HEK293T (cell line): Measurements from ENCODE around the gene MAMLD1.

ENCODE experiments used
- ARNT ChIP-seq: fragments of 450-650 bp; IDR thresholded peaks from 2 replicates; pipeline ENCODE4 v1.6.1; 2017; ENCODE audit warnings: mild to moderate bottlenecking
- BHLHE40 ChIP-seq: fragments of 450-650 bp; IDR thresholded peaks from 2 replicates; pipeline ENCODE4 v1.6.1; 2016; ENCODE audit warnings: mild to moderate bottlenecking, moderate library complexity, borderline replicate concordance
- CTBP1 ChIP-seq: fragments of 450-650 bp; IDR thresholded peaks from 2 replicates; pipeline ENCODE4 v1.6.1; 2016; ENCODE audit warnings: borderline replicate concordance
- ELF4 ChIP-seq: fragments of 450-650 bp; IDR thresholded peaks from 2 replicates; pipeline ENCODE4 v1.6.1; 2017; ENCODE audit warnings: antibody characterized with exemption
- FOXA1 ChIP-seq: fragments of 450-650 bp; IDR thresholded peaks from 2 replicates; pipeline ENCODE4 v1.6.1; 2016; ENCODE audit warnings: mild to moderate bottlenecking
- FOXM1 ChIP-seq: fragments of 450-650 bp; IDR thresholded peaks from 2 replicates; pipeline ENCODE4 v1.6.1; 2017; ENCODE audit warnings: mild to moderate bottlenecking, borderline replicate concordance
- L3MBTL2 ChIP-seq: fragments of 450-650 bp; conservative IDR thresholded peaks from 2 replicates; pipeline ENCODE4 v1.6.1; 2016; ENCODE audit warnings: mild to moderate bottlenecking
- PKNOX1 ChIP-seq: fragments of 450-650 bp; IDR thresholded peaks from 2 replicates; pipeline ENCODE4 v1.6.1; 2016
- SP1 ChIP-seq: fragments of 450-650 bp; IDR thresholded peaks from 2 replicates; pipeline ENCODE4 v1.6.1; 2017
- SUZ12 ChIP-seq: fragments of 450-650 bp; IDR thresholded peaks from 2 replicates; pipeline ENCODE4 v1.6.1; 2016; ENCODE audit warnings: mild to moderate bottlenecking
- TARDBP ChIP-seq: fragments of 450-650 bp; IDR thresholded peaks from 2 replicates; pipeline ENCODE4 v1.6.1; 2016
- ZNF384 ChIP-seq: fragments of 450-650 bp; IDR thresholded peaks from 2 replicates; pipeline ENCODE4 v1.6.1; 2016

GRCh38 chrX:150339736-150340135, 23.4 kb upstream of the MAMLD1 start:
- TF ChIP-seq FOXM1 (no peak), PKNOX1 (no peak), SP1 (no peak), BHLHE40 (no peak), ZNF384 (no peak), CTBP1 (no peak), SUZ12 (no peak), FOXA1 (no peak), TARDBP (no peak), ARNT (no peak), L3MBTL2 (no peak), ELF4 (no peak)
